GM13977 (cell line): ENCODE data around the gene ZDHHC21.

ENCODE experiments used
- DNase-seq: peaks from one replicate; pipeline ENCODE4 v3.0.0; 2012; ENCODE audit warnings: low spot score
- in situ Hi-C: fragments of 300-500 bp; cut with MboI; formaldehyde crosslinking; loops from one replicate; pipeline ENCODE4 v1.12.0; 2022; ENCODE audit warnings: low sequenced_read_pairs, low pct_unique_long_range_greater_than_20kb, mixed read lengths, inconsistent platforms; ENCODE audit not compliant: unreplicated experiment
- TF ChIP-seq, protein P1 (sequence below): IDR thresholded peaks from 2 replicates; pipeline ENCODE4 v1.5.1; 2012; ENCODE audit warnings: mild to moderate bottlenecking, control low read depth; ENCODE audit not compliant: insufficient read depth; ENCODE audit errors: extremely low read depth, missing control alignments

Gene ZDHHC21

DNA sequence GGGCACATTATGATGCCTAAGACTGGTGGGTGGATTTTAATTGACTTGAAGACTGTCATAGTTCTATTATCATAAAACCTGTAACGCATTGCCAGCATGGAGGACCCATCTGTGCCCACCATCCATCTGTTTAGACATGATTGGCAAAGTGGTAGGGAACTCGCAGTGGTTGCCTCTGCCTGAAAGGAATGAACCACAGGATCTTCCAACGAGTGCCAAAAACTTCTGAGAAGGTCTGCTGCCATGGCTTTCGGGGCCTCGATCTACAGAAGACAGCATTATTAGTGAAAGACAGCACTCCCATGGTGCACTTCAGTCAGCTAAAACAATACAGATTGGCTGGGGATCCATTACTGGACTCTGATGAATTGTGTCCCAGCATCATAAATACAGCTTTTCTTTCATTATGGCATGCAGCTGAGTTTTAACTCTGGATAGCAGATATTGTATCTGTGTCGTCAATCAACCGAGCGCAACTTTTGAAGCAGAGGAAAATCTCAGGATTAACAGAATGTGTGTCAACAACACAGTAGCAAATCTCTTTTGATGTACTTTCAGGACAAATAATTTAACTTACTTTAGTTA lies 74.3 kb downstream of the ZDHHC21 start:
- no peak for DNase-seq
- TF ChIP-seq, protein P1, sequence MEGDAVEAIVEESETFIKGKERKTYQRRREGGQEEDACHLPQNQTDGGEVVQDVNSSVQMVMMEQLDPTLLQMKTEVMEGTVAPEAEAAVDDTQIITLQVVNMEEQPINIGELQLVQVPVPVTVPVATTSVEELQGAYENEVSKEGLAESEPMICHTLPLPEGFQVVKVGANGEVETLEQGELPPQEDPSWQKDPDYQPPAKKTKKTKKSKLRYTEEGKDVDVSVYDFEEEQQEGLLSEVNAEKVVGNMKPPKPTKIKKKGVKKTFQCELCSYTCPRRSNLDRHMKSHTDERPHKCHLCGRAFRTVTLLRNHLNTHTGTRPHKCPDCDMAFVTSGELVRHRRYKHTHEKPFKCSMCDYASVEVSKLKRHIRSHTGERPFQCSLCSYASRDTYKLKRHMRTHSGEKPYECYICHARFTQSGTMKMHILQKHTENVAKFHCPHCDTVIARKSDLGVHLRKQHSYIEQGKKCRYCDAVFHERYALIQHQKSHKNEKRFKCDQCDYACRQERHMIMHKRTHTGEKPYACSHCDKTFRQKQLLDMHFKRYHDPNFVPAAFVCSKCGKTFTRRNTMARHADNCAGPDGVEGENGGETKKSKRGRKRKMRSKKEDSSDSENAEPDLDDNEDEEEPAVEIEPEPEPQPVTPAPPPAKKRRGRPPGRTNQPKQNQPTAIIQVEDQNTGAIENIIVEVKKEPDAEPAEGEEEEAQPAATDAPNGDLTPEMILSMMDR, result no peak
- in situ Hi-C loops, result loop anchor here (10.0 kb wide), 1 partner anchor 146 kb away; no protein-coding TSS in a partner anchor

DNA sequence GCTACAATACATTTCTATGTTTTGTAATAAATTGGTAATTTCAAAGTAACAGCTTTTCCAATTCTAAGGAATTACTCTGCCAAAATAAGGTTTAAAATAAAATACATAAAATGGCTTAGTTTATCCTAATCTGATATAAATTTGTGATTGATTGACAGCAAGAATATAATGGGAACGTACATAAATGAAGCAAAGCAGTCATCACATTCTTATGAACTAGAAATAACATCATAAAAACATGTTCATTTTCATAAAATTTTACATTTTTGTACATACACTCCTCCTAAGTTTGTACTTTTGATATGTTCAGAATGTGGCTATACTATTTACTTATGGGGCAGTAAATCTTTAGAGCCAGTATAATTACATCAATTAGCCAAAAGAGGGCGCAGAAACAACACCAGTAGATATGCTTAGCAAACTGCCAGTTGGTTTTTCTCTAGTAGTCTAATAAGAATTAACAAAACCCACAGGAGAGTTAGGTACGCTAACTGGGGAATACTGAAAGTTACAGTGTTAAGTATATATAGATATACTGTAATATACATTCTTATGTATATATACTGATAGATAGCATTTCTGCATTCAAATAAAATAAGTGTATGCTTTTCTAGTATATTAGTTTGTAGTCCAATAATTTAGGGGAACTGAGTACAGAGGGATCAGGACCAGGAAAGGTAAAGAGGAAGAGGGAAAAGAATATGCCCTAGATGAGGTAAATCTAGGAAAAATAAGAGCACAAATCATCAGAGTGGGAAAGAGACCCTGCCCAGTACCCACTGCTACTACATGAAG lies 76.8 kb downstream of the ZDHHC21 start:
- in situ Hi-C loops, result loop anchor here (10.0 kb wide), 1 partner anchor 148 kb away; no protein-coding TSS in a partner anchor
- TF ChIP-seq, protein P1, result peak; percentile 70
- peak; percentile 7 for DNase-seq

DNA sequence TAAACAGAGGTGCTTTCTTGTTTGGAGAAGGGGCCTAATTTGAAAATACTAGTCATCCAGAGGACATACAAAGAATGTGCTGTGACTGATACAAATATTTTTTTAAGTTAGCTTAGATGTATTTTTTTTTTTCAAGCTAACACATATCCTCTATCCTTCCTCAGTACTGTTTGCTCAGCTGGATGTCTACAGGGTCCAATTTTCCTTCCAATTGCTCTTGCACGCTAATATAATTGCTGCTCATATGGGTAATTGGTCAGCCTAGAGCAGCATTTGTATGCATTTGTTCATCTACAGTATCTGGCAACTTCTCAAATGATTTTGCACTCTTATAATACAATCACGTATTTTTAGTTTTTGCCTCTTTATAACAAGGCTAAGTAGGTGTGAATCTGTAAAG lies 84.7 kb downstream of the ZDHHC21 start:
- TF ChIP-seq, protein P1, result no peak
- in situ Hi-C loops, result no loop called here

DNA sequence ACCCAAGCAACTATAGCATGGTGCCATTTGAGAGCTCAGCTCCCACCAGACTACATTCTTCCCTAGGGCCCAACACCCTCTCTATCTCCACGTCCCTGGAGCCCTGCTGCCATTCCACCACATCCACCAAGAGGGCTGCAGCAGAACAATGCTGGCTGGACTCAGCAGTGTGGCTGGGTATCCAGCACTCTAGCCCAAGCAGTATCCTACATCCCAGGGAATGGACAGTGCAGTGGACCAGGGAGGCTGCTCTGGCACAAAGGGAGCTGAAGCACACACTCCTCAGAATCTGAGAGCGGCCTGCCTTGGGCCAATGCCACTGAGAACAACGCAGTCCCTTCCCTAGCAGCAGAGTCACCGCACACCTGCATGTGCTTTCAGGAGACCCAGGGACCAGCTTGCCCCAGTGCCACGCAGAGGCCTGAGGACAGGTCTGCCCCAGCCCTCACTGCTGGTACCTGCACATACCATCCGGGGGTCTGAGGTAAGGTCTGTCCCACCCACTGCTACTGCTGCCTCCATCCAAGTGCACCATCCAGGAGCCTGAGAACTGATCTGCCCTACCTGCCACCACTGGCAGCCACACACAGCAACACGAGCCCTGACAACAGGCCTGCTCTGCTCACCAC lies 95.9 kb downstream of the ZDHHC21 start:
- in situ Hi-C loops, result no loop called here
- TF ChIP-seq, protein P1, result no peak
- no peak for DNase-seq

More for the DNA sequence above, 84.7 kb downstream of the ZDHHC21 start:
- DNase-seq, result no peak

DNA sequence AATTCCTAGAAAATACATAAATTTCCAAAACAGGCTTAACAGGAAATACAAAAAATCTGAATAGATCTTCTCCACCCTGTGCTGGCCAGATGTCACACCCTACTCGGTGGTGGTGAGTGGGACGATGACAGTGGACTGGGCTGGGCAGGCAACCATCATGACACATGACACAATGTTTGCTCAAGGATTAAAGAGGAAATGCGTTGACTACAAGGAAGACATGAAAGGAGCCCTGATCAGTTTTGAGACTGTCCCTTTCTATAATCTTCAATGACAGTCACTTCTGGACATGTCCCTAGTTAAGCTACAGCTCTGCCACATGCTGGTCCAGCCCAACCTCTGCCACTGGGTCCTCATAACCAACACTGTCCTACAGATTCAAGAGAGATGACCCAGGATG lies 99.8 kb downstream of the ZDHHC21 start:
- TF ChIP-seq, protein P1, result no peak
- DNase-seq, result no peak
- in situ Hi-C loops, result no loop called here

DNA sequence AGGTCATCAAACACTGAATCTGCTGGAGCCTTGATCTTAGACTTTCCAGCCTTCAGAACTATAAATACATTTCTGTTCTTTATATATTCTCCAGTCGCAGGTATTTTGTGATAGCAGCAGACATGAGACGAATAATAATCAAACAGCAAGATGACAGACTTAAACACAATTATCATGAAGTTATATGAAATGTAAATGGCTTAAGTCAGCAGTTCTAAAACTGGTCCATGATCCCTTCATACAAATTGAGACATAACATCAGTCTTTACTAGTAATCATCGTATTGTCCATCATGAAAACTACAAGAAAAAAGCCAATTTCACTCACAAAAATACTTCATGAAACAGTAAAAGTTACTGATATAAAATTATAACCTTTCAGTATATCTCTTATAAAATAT lies 101.8 kb downstream of the ZDHHC21 start:
- in situ Hi-C loops, result no loop called here
- DNase-seq, result no peak
- TF ChIP-seq, protein P1, result no peak
